IMR-90 (cell line): ENCODE measurements around the gene PPFIBP2.

ENCODE experiments used
- MXI1 ChIP-seq: IDR thresholded peaks from 2 replicates; pipeline ENCODE4 v1.6.1; 2012; ENCODE audit warnings: low read depth, mild to moderate bottlenecking, low read length, moderate library complexity, borderline replicate concordance
- RAD21 ChIP-seq: IDR thresholded peaks from 2 replicates; pipeline ENCODE4 v1.6.1; 2012; ENCODE audit warnings: low read length, improper control_type of control experiment

GRCh38 chr11:7520011-7520942 lies 6.5 kb downstream of the PPFIBP2 start:
- TF ChIP-seq RAD21 (no peak), MXI1 (no peak)
